Tibial nerve (tissue), 4 donors: ENCODE measurements around the gene GPRIN1.

Experiments
- EP300 ChIP-seq, 2 donors: sonication (generic); formaldehyde crosslinking; IDR thresholded peaks; one replicate each; pipeline ENCODE4 v1.6.1; 2017; ENCODE audit warnings: antibody characterized with exemption in 2 of 2, mild to moderate bottlenecking in 1 of 2
- POLR2A ChIP-seq, 2 donors: fragments of 450-650 bp; IDR thresholded peaks; one replicate each; pipeline ENCODE4 v1.6.1; 2017; ENCODE audit warnings: antibody characterized with exemption in 2 of 2, mild to moderate bottlenecking in 2 of 2, moderate library complexity in 2 of 2
- TF ChIP-seq, protein P1 (sequence below), 5 experiments: fragments of 200-600 bp in 3 of 5; fragments of 450-650 bp in 2 of 5; sonication (generic) in 3 of 5; IDR thresholded peaks; one replicate each; pipeline ENCODE4 v1.5.1; 2016 to 2019; ENCODE audit warnings: antibody characterized with exemption in 5 of 5, mild to moderate bottlenecking in 3 of 5, moderate library complexity in 2 of 5

DNA sequence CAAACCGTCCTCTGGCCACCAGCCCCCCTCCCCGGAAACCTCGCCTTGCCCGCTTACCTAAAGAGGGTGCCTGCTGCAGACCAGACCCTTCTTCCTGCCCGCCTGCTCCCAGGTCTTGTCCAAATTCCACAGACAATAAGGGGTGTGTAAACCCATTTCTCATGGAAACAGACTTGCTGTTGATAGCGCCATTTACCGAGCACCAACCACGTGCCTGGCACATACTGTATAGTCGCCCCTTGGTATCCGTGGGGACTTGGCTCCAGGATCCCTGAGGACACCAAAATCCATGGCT lies 35.7 kb downstream of the GPRIN1 start:
- TF ChIP-seq, protein P1, sequence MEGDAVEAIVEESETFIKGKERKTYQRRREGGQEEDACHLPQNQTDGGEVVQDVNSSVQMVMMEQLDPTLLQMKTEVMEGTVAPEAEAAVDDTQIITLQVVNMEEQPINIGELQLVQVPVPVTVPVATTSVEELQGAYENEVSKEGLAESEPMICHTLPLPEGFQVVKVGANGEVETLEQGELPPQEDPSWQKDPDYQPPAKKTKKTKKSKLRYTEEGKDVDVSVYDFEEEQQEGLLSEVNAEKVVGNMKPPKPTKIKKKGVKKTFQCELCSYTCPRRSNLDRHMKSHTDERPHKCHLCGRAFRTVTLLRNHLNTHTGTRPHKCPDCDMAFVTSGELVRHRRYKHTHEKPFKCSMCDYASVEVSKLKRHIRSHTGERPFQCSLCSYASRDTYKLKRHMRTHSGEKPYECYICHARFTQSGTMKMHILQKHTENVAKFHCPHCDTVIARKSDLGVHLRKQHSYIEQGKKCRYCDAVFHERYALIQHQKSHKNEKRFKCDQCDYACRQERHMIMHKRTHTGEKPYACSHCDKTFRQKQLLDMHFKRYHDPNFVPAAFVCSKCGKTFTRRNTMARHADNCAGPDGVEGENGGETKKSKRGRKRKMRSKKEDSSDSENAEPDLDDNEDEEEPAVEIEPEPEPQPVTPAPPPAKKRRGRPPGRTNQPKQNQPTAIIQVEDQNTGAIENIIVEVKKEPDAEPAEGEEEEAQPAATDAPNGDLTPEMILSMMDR (IDR thresholded peaks at IDR 0.05): no peak
- no peak for TF ChIP-seq POLR2A (IDR thresholded peaks at IDR 0.05)
- TF ChIP-seq EP300 (IDR thresholded peaks at IDR 0.05): no peak
